TTC549 (cell line): ENCODE measurements around the gene SLC25A26.

Source experiments
- FAIRE-seq: peaks from 2 replicates; lab custom pipeline; 2012; peaks lifted over from hg19 to GRCh38; lab: Jason Lieb, UNC

The SLC25A26 gene

DNA sequence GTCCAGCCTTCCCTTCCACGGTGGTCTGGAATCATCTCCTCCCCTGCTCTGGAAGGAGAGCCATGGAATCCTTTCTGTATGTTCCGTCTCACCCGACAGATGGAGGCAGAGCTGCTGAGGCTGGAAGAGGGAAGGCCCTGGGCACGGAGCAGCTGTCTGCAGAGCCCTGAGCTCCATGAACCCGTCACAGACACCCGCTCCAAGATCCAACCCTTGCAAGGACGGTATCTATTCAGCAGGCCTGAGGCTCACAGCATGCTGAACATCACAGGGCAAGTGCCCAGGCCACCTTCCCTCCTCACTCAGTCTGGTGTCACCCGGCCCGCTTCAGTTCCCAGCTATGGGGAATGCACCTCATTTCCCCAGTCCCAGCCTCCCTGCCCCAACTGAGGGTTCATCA, 176.1 kb downstream of the SLC25A26 start:
- no peak for FAIRE-seq

DNA sequence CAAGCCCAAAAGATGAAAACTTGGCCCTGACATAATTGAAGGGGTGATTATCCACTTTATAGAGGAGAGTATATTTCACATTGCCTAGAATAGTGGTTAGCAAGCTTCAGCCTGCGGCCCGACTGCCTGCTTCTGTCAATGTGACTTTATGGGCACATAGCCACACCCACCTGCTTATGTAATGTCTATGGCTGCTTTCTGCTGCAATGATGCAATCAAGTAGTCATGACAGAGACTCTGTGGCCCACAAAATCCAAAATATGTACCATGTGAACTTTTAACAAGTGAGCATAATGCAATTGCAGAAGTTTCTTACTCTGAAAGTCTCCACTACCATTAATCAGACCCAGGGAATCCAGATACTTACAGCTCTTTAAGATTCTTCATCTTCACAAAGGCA, 176.9 kb downstream of the SLC25A26 start:
- no peak for FAIRE-seq

- FAIRE-seq, result no peak
These were observed 177.6 kb downstream of the SLC25A26 start for GRCh38 chr3:66398228-66399025.

GRCh38 chr3:66399529-66400232, 178.9 kb downstream of the SLC25A26 start:
- no peak for FAIRE-seq

GRCh38 chr3:66400411-66401156, 179.8 kb downstream of the SLC25A26 start:
- FAIRE-seq, result no peak

GRCh38 chr3:66401157-66401550, 180.4 kb downstream of the SLC25A26 start:
- FAIRE-seq, result no peak

GRCh38 chr3:66401675-66402491, 181.1 kb downstream of the SLC25A26 start:
- FAIRE-seq, result no peak

DNA sequence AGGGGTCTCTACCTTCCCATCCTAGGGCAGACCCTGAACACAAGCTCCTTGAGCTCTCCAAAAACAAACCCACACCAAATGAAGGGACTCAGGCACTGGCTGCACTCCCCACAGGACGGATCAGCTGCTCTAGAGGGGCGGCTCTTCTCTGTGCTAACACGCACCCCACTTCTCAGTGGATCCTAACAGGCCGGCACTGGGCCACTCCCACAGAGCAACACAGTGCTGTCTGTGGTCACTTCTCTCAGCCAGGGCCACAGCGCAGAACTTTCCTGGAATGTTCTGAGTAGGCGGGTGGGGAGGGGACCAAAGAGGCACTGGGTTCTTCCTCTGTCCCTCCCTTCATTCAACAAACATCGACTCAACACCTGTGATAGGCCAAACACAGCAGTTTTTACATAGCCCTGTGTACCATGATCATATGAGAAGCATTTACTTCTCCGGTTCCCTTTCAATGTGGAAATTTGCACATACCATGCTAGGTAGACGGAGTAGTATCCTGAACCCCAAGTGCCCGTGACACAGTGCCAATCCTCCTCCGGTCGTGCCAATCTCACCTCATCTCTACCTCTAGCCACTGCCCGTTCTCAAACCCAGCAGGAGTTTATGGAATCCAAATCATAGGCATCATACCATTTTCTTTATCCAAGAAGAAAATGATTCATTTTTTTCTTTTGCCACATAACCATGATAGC, 181.9 kb downstream of the SLC25A26 start:
- no peak for FAIRE-seq

DNA sequence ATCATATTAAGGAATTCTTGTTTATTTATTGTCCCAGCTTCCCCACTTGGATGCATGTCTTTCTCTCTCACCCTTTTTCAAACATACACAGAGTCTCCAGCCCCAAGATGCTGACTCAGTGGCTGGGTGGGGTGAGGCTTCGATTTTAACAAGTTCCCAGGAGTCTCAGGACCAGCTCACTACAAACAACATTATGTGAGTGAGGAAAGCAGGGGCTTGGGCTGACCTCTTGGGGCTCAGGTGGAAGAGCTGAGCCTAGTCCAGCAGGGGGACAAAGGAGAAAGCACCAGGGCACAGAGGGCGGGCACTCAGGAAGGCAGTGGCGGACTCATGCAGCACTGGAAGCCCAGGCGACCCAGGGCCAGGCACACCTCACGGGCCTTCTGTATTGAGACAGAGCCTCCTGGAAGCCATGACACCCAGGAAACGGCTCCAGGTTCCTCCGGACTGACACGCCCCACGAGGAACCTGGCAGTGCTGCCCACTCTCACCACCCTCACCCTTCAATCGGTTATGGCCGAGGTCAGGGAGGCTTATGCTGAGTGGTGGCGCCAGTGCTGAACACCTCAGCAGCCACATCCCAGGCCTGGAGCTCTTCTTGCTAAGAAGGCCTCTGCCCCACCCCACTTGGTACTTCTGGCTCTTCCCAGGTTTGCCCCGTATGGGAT, 182.7 kb downstream of the SLC25A26 start:
- no peak for FAIRE-seq

GRCh38 chr3:66404197-66404596, 183.4 kb downstream of the SLC25A26 start:
- no peak for FAIRE-seq

DNA sequence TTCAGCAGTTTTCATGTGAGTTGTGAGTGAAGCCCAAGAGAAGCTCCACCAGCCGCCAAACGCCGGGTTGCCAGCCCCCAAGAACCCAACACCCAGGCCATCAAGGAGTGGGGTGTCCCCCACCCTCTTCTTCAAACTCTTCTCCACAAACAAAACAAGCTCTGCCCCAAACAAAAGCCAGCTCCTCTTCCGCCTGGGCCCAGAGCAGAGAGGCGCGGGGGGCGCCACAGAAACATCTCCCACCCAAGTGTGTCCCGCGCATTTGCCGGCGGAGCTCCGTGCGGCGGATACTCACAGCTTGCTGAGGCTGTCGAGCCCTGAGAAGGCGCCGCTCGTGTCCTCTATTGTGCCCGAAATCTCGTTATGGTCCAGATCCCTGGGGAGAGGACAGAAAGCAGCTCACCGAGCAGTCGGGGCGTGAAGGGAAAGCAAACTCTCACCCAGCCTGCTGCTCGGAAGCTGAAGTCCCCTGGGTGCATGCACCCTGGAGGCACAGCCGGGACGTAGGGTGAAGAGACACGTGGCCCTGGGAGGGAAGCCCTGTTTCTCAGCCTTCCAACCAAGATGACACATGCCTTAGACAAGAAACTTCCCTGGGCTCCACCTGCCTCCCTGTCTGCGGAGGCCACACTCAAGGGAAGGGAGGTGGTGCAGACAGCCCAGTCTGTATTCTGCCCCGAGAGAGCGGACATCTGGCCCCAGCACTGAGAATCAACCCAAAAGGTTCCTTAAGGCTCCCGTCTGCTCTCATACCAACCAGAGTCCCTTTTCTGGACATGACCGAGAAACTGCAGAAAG, 184.3 kb downstream of the SLC25A26 start:
- no peak for FAIRE-seq

- no peak for FAIRE-seq
These were observed 184.9 kb downstream of the SLC25A26 start for GRCh38 chr3:66405701-66406091.

- FAIRE-seq, result no peak
These were observed 185.4 kb downstream of the SLC25A26 start for GRCh38 chr3:66406163-66406562.

DNA sequence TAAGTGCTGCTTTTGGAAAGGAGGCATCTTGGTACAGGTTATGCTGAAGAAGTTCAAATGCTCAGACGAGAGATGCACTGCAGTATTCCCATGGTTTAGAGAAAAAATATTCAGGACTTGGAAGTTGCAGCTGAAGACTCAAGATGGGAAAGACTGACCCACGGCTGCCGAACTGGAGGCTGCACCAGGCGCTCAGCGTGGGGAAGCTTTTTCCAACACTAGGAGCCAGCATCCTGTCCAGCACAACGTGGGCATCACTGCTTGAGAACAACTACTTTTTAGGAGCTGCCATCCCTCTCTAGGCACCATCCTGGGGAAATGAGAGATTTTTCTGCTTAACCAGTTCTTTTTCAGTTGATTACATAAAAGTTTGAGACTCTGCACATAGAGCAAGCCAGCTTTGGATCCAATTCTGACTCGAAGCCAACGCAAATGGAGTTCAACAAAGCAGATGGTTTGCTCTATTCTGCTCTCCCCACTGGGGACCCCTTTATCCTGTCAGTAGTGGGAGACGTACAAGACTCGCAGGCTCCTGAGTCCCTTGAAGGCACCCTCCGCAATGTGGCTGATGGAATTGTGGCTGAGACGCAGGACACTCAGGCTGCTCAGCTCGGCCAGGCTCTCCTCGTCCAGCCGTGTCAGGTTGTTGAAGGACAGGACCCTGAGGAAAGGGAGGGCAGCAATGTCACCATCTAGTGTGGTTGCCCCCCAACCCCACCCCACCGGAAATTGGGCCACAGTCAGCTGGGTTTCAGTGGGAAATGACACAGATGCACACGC, 186.2 kb downstream of the SLC25A26 start:
- no peak for FAIRE-seq

- no peak for FAIRE-seq
These were observed 186.9 kb downstream of the SLC25A26 start for GRCh38 chr3:66407611-66408218.

DNA sequence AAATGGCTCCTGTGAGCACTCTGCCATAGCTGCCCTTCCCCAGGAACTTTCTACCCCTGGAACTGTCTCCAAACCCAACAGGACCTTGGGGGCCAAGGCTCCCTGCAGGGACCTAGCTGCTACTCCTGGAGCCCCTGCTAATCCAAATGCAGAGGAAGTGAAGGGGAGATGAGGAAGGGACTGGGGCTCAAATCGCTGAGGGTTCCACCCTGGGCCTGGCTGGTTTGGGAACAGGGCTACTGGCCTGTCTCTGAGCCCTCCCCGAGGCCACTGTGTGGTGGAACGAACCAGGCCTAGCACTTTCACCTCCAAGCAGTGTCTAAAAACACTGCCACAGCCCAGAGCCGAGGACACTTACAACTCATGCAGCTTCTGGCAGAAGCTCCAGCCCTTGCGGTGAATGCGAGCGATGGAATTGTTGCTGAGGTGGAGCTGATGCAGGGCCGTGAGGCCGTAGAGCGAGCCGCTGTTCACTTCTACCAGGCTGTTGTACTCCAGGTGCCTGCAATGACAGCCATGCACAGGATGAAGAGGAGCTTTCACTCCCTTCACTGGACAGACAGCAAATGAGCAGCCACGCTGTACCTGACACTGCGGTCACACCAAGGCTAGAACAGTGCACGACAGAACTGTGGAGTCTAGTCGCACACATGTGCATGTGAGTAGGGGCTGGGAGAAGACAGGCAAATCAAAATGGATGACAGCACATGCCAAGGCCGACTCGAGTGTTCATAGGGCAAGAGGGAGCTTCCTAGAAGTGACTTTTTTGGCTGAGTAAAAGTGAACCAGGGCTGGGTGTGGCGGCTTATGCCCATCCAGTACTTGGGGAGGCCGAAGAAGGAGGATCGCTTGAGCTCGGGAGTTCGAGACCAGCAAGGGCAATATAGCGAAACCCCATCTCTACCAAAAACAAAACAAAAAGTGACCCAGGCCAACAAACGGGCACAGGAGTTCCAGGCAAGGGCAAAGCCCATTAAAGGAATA, 189.3 kb downstream of the SLC25A26 start:
- no peak for FAIRE-seq

DNA sequence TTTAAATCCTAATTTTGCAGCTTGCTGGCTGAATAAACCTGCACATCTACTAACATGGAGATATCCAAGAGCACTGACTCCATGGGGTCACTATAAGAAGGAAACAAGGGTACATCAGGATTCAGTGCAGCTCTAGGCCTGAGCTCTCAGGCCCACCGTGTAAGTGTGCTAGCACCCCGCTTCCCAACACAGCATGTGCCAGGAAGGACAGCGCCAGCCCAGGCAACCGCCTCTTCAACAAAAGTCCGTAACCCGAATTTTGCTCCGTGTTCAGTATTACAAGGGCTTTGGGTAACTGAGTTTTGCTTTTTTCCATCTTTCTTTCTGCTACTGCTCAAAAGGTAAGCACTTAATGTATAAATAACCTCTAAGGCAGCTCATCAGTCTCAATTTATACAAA, 190.2 kb downstream of the SLC25A26 start:
- no peak for FAIRE-seq

- FAIRE-seq, result no peak
These were observed 190.7 kb downstream of the SLC25A26 start for GRCh38 chr3:66411474-66411873.
